SU-DHL-6 (cell line): Measurements from ENCODE around the gene PKNOX2.
"Not testable (repeated sequence)": the region's sequence is repeated elsewhere in the genome, so short reads cannot be mapped to it uniquely, and the experiment has no call there.

Experiments
- H2AFZ ChIP-seq: fragments of 200-600 bp; sonication (generic); 2 replicates; pipeline ENCODE4 v1.6.1; 2014; ENCODE audit warnings: low read depth, mild to moderate bottlenecking, moderate library complexity, mixed read lengths, antibody characterized with exemption, low read length; ENCODE audit not compliant: severe bottlenecking
- H3F3A ChIP-seq: fragments of 200-600 bp; shearing (Covaris generic); 2 replicates; pipeline ENCODE4 v1.6.0; 2016; ENCODE audit warnings: antibody characterized with exemption, mild to moderate bottlenecking; ENCODE audit not compliant: insufficient read depth
- H3K27ac ChIP-seq: fragments of 200-600 bp; sonication (generic); 2 replicates; pipeline ENCODE4 v1.5.1; 2016; ENCODE audit warnings: low read depth, mild to moderate bottlenecking, low read length, moderate library complexity, mixed read lengths
- H3K27me3 ChIP-seq: fragments of 200-600 bp; sonication (generic), shearing (Covaris generic); 2 replicates; pipeline ENCODE4 v1.6.0; 2014; ENCODE audit warnings: mild to moderate bottlenecking, low read length
- H3K36me3 ChIP-seq: fragments of 200-600 bp; sonication (generic); 2 replicates; pipeline ENCODE4 v1.6.1; 2014; ENCODE audit warnings: mild to moderate bottlenecking, low read length, mixed read lengths
- H3K4me2 ChIP-seq: fragments of 300-600, 200-600 bp; shearing (Covaris generic), sonication (generic); 2 replicates; pipeline ENCODE4 v1.6.0; 2014; ENCODE audit warnings: low read length, low read depth, mild to moderate bottlenecking; ENCODE audit not compliant: poor library complexity, severe bottlenecking
- H3K4me3 ChIP-seq: fragments of 200-600 bp; sonication (generic); 2 replicates; pipeline ENCODE4 v1.5.1; 2014; ENCODE audit warnings: antibody characterized with exemption, low read length, mild to moderate bottlenecking, mixed read lengths; ENCODE audit not compliant: insufficient read depth, poor library complexity, severe bottlenecking
- H3K79me2 ChIP-seq: fragments of 200-600 bp; sonication (generic); 2 replicates; pipeline ENCODE4 v1.6.1; 2014; ENCODE audit warnings: mild to moderate bottlenecking, low read length, moderate library complexity; ENCODE audit not compliant: insufficient read depth
- H3K9ac ChIP-seq: fragments of 200-600 bp; sonication (generic); 2 replicates; pipeline ENCODE4 v1.7.0; 2014; ENCODE audit warnings: mild to moderate bottlenecking, low read length
- H3K9me2 ChIP-seq: fragments of 200-600 bp; sonication (generic); replicated peaks from 2 replicates; pipeline ENCODE4 v1.6.1; 2014; ENCODE audit warnings: low read length; ENCODE audit not compliant: insufficient read depth
- H3K9me3 ChIP-seq: fragments of 200-600 bp; sonication (generic); 2 replicates; pipeline ENCODE4 v1.6.1; 2014; ENCODE audit warnings: low read length, mixed read lengths; ENCODE audit not compliant: insufficient read depth
- H4K20me1 ChIP-seq: fragments of 200-600 bp; sonication (generic); 2 replicates; pipeline ENCODE4 v1.6.1; 2014; ENCODE audit warnings: low read depth, mild to moderate bottlenecking, antibody characterized with exemption, low read length, moderate library complexity, mixed read lengths
- CTCF ChIP-seq: fragments of 200-600 bp; sonication (generic); IDR thresholded peaks from one replicate; pipeline ENCODE4 v1.5.1; 2017; ENCODE audit warnings: antibody characterized with exemption, mild to moderate bottlenecking, low read length, moderate library complexity; ENCODE audit not compliant: insufficient read depth, poor library complexity, severe bottlenecking
- EZH2phosphoT487 ChIP-seq: fragments of 200-600 bp; sonication (generic), shearing (Covaris generic); conservative IDR thresholded peaks from 2 replicates; pipeline ENCODE4 v1.6.1; 2018; ENCODE audit warnings: mild to moderate bottlenecking, antibody characterized with exemption, low read length, moderate library complexity, mixed read lengths

The PKNOX2 gene

GRCh38 chr11:125218336-125218735 is 53.8 kb downstream of the PKNOX2 start:
- Histone ChIP-seq H3K9ac (no peak overlapping the region), H3K9me3 (no peaks in the 10 kb centered on the region), H3K36me3 (no peaks in the 10 kb centered on the region), H3K4me3 (no peak overlapping the region), H3K27me3 (no peaks in the 10 kb centered on the region), H3F3A (no peaks in the 10 kb centered on the region), H4K20me1 (no peaks in the 10 kb centered on the region), H3K27ac (no peak overlapping the region), H2AFZ (no peak overlapping the region), H3K79me2 (no peaks in the 10 kb centered on the region), H3K9me2 (no peaks in the 10 kb centered on the region), H3K4me2 (no peak overlapping the region)
- no peak for TF ChIP-seq EZH2phosphoT487
- no peak for TF ChIP-seq CTCF

GRCh38 chr11:125221461-125221860 is 56.9 kb downstream of the PKNOX2 start:
- Histone ChIP-seq H3F3A (no peaks in the 10 kb centered on the region), H4K20me1 (no peaks in the 10 kb centered on the region), H3K36me3 (no peaks in the 10 kb centered on the region), H3K27ac (no peak overlapping the region), H3K9me3 (no peaks in the 10 kb centered on the region), H3K9ac (no peak overlapping the region), H3K9me2 (no peaks in the 10 kb centered on the region), H3K4me2 (no peak overlapping the region), H3K79me2 (no peaks in the 10 kb centered on the region), H3K27me3 (no peaks in the 10 kb centered on the region), H2AFZ (no peak overlapping the region), H3K4me3 (no peak overlapping the region)
- no peak for TF ChIP-seq EZH2phosphoT487

- Histone ChIP-seq H3K9me2 (no peaks in the 10 kb centered on the region), H3K4me3 (no peak overlapping the region), H3K36me3 (no peaks in the 10 kb centered on the region), H3F3A (no peaks in the 10 kb centered on the region), H3K4me2 (no peak overlapping the region), H3K79me2 (no peaks in the 10 kb centered on the region), H2AFZ (no peak overlapping the region), H3K27me3 (no peaks in the 10 kb centered on the region), H3K9me3 (no peaks in the 10 kb centered on the region), H3K9ac (no peak overlapping the region), H3K27ac (no peak overlapping the region), H4K20me1 (no peaks in the 10 kb centered on the region)
- TF ChIP-seq CTCF, result no peak
- TF ChIP-seq EZH2phosphoT487, result no peak
Measured at GRCh38 chr11:125222494-125222893, 57.9 kb downstream of the PKNOX2 start.

- H3K4me2 ChIP-seq, H3K9me2 ChIP-seq, H4K20me1 ChIP-seq, H3F3A ChIP-seq, H3K27ac ChIP-seq, H3K27me3 ChIP-seq, H3K9ac ChIP-seq, H3K9me3 ChIP-seq, H3K4me3 ChIP-seq, H3K79me2 ChIP-seq, H3K36me3 ChIP-seq, H2AFZ ChIP-seq: not testable (repeated sequence)
Measured at GRCh38 chr11:125223161-125223560, 58.6 kb downstream of the PKNOX2 start.
